NCI-H2107 (cell line): ENCODE measurements around the gene PTOV1.
A peak's percentile ranks its signal among the peaks of the same experiment; 100 is the strongest.

ENCODE experiments used
- DNase-seq: peaks from one replicate; lab custom pipeline; 2025; lab: John Stamatoyannopoulos, UW

The PTOV1 gene

GRCh38 chr19:49875177-49875576 lies 24.2 kb downstream of the PTOV1 start:
- DNase-seq: no peak

- no peak for DNase-seq
Measured at GRCh38 chr19:49875857-49876421, 25.0 kb downstream of the PTOV1 start.

DNA sequence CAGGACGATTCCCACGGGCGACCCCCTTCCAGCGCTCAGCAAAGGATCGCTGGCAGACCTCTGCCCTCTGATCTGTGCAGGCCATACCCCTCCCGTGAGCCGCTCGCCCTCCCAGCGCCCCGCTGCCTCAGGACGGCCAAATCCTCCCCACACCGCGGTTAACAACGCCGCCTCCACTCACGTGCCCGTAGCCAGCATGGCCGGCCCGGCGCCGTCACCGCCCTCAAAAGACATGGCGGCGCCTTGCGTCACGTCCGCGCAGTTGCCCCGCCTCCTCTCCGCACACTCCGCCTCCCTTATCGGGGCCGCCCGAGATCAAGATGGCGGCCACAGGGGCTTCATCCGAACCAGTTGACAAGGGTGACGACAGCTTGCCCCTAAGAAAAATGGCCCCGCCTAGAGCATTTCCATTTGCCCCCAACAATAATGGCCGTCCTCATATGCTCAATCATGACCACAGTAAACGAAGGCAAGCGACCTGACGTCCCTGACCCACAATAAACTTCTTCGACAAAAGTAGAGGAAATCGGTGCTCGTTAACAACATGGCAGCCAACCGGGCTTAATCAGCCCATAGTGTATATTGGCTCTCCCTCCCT lies 25.6 kb downstream of the PTOV1 start:
- peak; percentile 96 for DNase-seq

DNA sequence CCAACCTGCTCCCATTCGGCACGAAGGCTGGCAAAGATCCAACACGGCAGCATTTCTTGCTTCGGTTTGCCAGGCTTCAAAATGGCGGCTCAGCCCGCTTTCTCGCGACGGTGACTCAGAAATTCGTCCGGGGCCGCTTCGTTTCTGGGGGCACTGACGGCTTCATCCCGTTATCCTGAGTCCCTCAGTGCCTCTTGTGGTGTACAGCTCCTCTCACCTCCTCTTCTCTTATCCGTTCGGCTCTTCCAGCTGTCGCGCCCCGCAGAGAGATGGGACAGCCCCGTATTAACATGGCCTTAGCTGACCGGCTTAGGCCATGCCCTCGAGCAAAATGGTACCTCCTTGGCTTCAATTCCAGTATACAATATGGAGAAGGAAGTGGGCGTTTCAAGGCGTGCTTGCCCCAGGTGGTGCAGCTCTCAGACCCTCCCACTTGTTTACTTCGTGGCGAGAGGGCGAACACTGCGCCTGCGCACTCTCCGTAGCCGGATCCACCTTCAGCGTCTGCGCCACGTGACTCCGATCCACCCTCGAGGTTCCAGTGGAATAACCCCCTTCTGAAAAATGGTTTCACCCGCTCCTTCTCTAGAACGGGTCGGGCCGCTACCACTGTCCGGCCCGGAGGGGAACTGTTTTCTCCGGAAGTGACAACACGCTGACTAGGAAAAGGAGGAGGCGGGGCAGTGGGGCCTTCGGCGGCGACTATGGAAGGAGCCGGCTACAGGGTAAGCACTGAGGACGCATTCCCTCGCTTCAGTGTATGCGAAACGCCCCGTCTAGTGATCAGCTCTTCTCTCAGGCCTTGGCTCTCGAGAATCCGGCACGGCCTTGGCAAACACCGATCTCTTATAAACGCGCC lies 26.3 kb downstream of the PTOV1 start, which contains the start of the genes AKT1S1 and TBC1D17:
TSS of gene AKT1S1 (minus strand) at position 336 of the 859 bp plus-strand sequence. CDS start 4,060 bp downstream, outside the sequence.
TSS of gene TBC1D17 (plus strand) at position 683 of the 859 bp plus-strand sequence. CDS start at position 705, 22 bp downstream.
- DNase-seq: peak; percentile 98

- DNase-seq: peak; percentile 90
Measured at GRCh38 chr19:49877879-49878743, 27.2 kb downstream of the PTOV1 start.

GRCh38 chr19:49878744-49879070 lies 27.7 kb downstream of the PTOV1 start:
- DNase-seq: no peak

DNA sequence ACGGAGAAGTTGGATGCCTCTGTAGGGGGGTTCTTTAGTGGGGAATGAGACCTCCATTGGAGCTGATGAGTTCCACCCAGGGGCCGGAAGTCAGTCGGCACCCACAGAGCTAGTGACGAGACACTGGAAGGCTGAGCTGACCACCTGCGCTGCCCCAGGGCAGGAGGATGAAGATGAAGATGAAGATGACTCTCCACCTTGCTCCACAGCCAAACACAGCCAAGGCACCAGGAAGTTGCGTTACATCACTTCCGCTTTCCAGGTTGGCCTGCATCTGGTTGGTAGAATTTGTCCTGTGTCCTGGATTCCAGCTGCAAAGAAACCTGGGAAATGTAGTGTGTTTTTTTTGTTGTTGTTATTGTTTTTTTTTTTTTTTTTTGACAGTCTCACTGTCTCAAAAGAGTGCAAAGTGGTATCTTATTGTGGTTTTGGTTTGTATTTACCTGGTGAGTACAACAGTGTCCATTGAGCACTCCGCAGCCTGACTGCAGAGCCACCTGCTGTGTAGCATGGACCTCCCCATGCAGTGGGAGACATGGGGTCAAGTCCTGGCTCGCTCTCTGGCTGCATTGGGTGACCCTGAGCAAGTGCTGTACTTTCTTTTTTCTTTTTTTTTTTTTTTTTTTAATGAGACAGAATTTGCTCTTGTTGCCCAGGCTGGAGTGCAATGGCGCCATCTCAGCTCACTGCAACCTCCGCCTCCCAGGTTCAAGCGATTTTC lies 28.4 kb downstream of the PTOV1 start:
- DNase-seq: no peak

- no peak for DNase-seq
Measured at GRCh38 chr19:49880162-49880869, 29.4 kb downstream of the PTOV1 start.

- no peak for DNase-seq
Measured at GRCh38 chr19:49881186-49881585, 30.2 kb downstream of the PTOV1 start.

DNA sequence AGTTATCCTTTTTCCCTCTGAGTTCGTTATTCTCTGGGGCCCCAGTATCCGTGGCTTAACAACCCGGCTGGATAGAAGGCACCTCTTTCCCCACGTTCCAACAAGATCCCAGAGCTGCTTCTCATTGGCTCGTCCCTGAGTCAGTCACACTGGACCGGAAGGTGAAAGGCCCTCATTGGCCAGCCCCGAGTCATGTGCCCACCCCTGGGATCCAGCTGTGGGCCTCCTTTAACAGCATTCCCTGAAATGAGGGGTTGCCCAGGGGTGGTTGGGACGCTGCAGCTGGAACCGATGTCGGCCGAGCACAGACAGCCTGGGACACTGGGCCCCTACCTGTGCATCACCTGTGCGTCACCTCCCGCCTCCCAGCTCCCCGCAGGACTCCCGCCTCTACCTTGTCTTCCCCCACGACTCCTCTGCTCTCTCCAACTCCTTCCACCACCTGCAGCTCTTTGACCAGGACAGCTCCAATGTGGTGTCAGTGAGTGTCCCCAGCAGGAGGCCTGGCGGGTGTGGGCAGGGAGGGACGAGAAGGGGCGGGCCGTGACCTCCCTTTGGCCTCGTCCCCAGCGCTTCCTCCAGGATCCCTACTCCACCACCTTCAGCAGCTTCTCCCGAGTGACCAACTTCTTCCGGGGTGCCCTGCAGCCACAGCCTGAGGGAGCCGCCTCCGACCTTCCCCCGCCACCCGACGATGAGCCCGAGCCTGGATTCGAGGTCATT lies 30.9 kb downstream of the PTOV1 start:
- no peak for DNase-seq

DNA sequence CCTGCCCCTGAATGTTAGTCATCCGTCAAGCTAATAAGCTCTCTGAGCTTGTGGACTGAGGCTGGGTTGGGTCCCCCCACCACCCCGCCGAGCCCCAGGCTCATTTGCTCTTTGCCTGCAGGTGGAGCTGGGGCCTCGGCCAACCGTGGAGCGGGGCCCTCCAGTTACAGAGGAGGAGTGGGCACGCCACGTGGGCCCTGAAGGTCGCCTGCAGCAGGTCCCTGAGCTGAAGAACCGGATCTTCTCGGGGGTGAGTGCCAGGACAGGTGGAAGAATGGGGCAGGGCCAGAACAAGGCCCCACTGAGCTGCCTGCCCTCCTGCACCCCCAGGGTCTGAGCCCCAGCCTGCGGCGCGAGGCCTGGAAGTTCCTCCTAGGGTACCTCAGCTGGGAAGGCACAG lies 31.7 kb downstream of the PTOV1 start:
- DNase-seq: no peak

DNA sequence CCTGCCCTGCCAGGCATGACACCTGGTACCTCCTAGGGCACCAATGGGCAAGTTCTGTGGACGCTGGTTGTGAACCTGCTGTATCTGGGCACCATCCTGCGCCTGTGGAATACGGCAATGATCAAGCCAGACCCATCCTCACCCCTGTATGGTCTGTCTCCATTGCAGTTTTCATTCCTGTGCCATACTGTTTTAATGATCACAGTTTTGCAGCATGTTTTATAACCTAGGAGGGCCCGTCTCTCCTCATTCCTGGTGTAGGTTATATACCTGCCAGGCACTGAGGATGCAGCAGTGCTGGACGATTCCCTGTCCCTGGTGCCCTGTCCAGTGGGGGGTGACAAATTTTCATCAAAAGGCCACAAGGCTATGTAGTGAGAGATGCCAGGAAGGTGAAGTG lies 32.1 kb downstream of the PTOV1 start:
- DNase-seq: no peak

GRCh38 chr19:49884109-49884508 lies 33.1 kb downstream of the PTOV1 start:
- DNase-seq: no peak

DNA sequence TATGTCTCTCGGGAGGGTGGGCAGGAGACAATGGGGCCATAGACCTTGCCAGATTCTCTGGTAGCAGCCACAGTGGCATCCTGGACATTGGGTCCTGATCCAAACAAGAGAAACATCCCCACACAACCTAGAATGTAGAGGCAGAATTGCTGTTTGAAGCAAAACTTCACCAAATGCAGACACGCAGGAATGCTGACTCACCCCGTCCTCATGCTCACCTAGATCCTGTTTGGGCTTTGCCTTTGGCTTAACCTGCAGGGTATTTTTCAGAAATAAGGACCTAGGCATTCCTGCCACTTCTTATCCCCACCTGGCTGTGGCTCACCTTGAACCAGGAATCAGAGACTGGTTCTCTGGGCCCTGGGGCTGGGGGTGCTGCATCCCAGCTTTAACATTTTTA lies 33.8 kb downstream of the PTOV1 start:
- no peak for DNase-seq

GRCh38 chr19:49887037-49887664 lies 36.2 kb downstream of the PTOV1 start:
- no peak for DNase-seq

- peak; percentile 65 for DNase-seq
Measured at GRCh38 chr19:49887665-49888509, 36.9 kb downstream of the PTOV1 start.

- peak; percentile 57 for DNase-seq
Measured at GRCh38 chr19:49888510-49888824, 37.5 kb downstream of the PTOV1 start.

DNA sequence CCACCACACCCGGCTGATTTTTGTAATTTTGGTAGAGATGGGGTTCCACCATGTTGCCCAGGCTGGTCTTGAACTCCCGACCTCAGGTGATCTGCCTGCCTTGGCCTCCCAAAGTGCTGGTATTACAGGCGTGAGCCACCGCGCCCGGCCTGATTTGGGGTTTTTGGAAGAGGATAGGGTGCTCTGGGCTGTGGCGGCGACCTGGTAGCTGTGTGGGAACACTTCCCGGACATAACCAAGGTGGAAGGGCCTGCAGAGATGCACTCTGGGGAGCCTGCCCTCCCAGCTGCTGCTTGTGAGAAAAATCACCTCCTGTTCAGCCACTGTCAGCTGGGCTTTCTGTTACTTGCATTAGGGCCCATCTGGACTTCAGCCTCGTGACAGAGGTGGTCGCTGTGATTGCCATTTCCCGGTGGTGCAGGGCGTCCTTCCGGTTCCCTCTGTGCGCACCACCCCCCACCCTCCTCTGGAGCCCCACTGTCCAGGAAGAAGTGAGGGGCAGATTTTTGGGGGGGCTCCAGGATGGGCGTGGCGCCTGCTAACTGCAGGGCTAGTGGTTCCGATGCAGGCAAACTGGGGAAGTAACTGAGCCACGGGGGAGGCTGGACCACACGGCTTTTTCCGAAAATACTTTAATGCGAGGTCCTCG lies 38.2 kb downstream of the PTOV1 start:
- DNase-seq: no peak
